Measurements from ENCODE around the gene PRDM16. TPM values are rescaled to one million over a fixed set of nuclear protein-coding genes. Genes with fewer than 3 reads are reported as not detected.

Gene PRDM16
- total and polyA plus RNA-seq, 2 of the 4 experiments (the other 2 are of a cell fraction): 0.02 TPM; not detected in 1

GRCh38 chr1:3323796-3324703 is 255.0 kb downstream of the PRDM16 start:
- Histone ChIP-seq H2AK5ac (ENCODE audit: low read depth, low read length) (no peak overlapping the region), H3K23ac (ENCODE audit: low read depth, low read length) (no peak overlapping the region), H3K9me1 (ENCODE audit: insufficient read depth, low read length) (no peaks in the 10 kb centered on the region), H4K5ac (ENCODE audit: low read depth, low read length) (no peak overlapping the region), H3K79me1 (ENCODE audit: low read depth in 1 of 2, low read length in 2 of 2) (no peaks in the 10 kb centered on the region), H3K9me3 (ENCODE audit: control insufficient read depth, insufficient read depth, low read length) (peaks cover 4% of the 10 kb centered on the region; the same call in 1 of the 2 replicates), H3K27ac (ENCODE audit: insufficient read depth, low read length) (no peak overlapping the region), H3K4me2 (ENCODE audit: low read depth, low read length) (no peak overlapping the region), H2BK15ac (ENCODE audit: low read depth, low read length) (no peak overlapping the region), H3K56ac (ENCODE audit: extremely low read depth, insufficient read depth, low read length) (no peak overlapping the region), H3K4me1 (ENCODE audit: control insufficient read depth, insufficient read depth, low read length) (no peaks in the 10 kb centered on the region), H2BK5ac (ENCODE audit: low read depth, low read length, poor library complexity, severe bottlenecking) (no peak overlapping the region), H3K9ac (ENCODE audit: low read depth, low read length) (no peak overlapping the region), H2BK20ac (ENCODE audit: low read depth, low read length) (no peak overlapping the region), H3K4me3 (ENCODE audit: insufficient read depth, low read depth, low read length) (no peak overlapping the region), H3K4ac (ENCODE audit: low read depth, low read length) (no peak overlapping the region), H3K36me3 (ENCODE audit: control insufficient read depth, insufficient read depth, low read length) (no peaks in the 10 kb centered on the region), H2AK9ac (replicated peaks; ENCODE audit: low read depth, low read length, poor library complexity) (no peak overlapping the region), H4K8ac (ENCODE audit: low read depth in 2 of 2, low read length in 2 of 2) (no peak overlapping the region), H3K14ac (replicated peaks; ENCODE audit: low read depth, low read length) (no peak overlapping the region), H4K91ac (ENCODE audit: insufficient read depth, low read depth, low read length) (no peak overlapping the region), H2BK120ac (ENCODE audit: low read depth, low read length) (no peak overlapping the region), H4K20me1 (ENCODE audit: insufficient read depth, low read length) (no peaks in the 10 kb centered on the region), H3K18ac (ENCODE audit: low read depth, low read length) (no peak overlapping the region), H2AFZ (replicated peaks; ENCODE audit: low read length, poor library complexity) (no peak overlapping the region), H3K27me3 (ENCODE audit: control insufficient read depth, insufficient read depth, low read length) (peaks cover 2% of the 10 kb centered on the region; the same call in 1 of the 2 replicates)
- intact Hi-C loops (cut with micrococcal nuclease): no loop called here
- ChIA-PET POLR2A (ENCODE audit: unreplicated experiment) (no interaction called here), CTCF (no interaction called here)
- DNase-seq: no peak
- BruUV-seq (replicated peaks): no TSS peak
- 81% methylated on average over 10 of the region's 26 CpGs; no CpG with 5 or more reads in 1 of the 2 experiments for WGBS, 2 experiments (ENCODE audit: extremely low coverage in 2 of 2, insufficient read length in 1 of 2)
- dilution Hi-C loops (cut with HindIII; ENCODE audit: low sequenced_read_pairs, unreplicated experiment): no loop called here
- no peak for ATAC-seq (ENCODE audit: low read depth)
- in situ Hi-C loops (cut with MboI; ENCODE audit: low sequenced_read_pairs): loop anchor here (25.0 kb wide), 1 partner anchor 912 kb away; the partner anchor contains the start of gene PEX10
- TF ChIP-seq RFX5 (IDR thresholded peaks at IDR 0.05; ENCODE audit: low read depth, low read length) (no peak), MAZ (IDR thresholded peaks at IDR 0.05; ENCODE audit: borderline replicate concordance, low read depth, low read length) (no peak), USF2 (IDR thresholded peaks at IDR 0.05; ENCODE audit: low read depth, low read length) (no peak), SMC3 (IDR thresholded peaks at IDR 0.05; ENCODE audit: low read depth, low read length) (no peak), RAD21 (IDR thresholded peaks at IDR 0.05; ENCODE audit: low read length) (no peak), NFE2L2 (IDR thresholded peaks at IDR 0.05; ENCODE audit: low read depth, low read length) (no peak), MAFK (IDR thresholded peaks at IDR 0.05; ENCODE audit: low read depth, low read length) (no peak), CHD1 (IDR thresholded peaks at IDR 0.05; ENCODE audit: low read depth, low read length) (no peak), RCOR1 (IDR thresholded peaks at IDR 0.05; ENCODE audit: insufficient replicate concordance, low read length) (no peak), FOS (IDR thresholded peaks at IDR 0.05; ENCODE audit: low read depth, low read length) (no peak), ELK1 (IDR thresholded peaks at IDR 0.05; ENCODE audit: borderline replicate concordance, low read depth, low read length) (no peak), POLR2A (IDR thresholded peaks at IDR 0.05; ENCODE audit: low read depth, low read length) (no peak), MXI1 (IDR thresholded peaks at IDR 0.05; ENCODE audit: borderline replicate concordance, low read depth, low read length) (no peak), CTCF (conservative IDR thresholded peaks at IDR 0.05; ENCODE audit: low read depth, low read length) (no peak), CEBPB (IDR thresholded peaks at IDR 0.05; ENCODE audit: low read depth, low read length) (no peak)
